DND-41 (cell line): ENCODE measurements around the gene ARHGAP4.

Source experiments
- ATAC-seq: fragments of 200-7000 bp; cut with Tn5 transposase; 3 replicates; pipeline ENCODE4 v1.9.1; 2021; ENCODE audit warnings: low read depth; ENCODE audit not compliant: insufficient read depth
- DNase-seq: peaks from one replicate; pipeline ENCODE4 v3.0.0-alpha.2; 2020
- H2AFZ ChIP-seq: 2 replicates; pipeline ENCODE4 v1.6.0; 2012; ENCODE audit warnings: low read depth, low read length
- H3K27ac ChIP-seq: 2 replicates; pipeline ENCODE4 v1.5.1; 2012; ENCODE audit warnings: low read length, inconsistent platforms
- H3K27me3 ChIP-seq: fragments of 200-600 bp; sonication (generic); 2 replicates; pipeline ENCODE4 v1.6.0; 2012; ENCODE audit warnings: low read length, mild to moderate bottlenecking, inconsistent platforms; ENCODE audit not compliant: insufficient read depth, poor library complexity
- H3K36me3 ChIP-seq: 2 replicates; pipeline ENCODE4 v1.5.1; 2012; ENCODE audit warnings: low read length, inconsistent platforms; ENCODE audit not compliant: insufficient read depth
- H3K4me1 ChIP-seq: 2 replicates; pipeline ENCODE4 v1.5.1; 2012; ENCODE audit warnings: mild to moderate bottlenecking, low read length; ENCODE audit not compliant: insufficient read depth
- H3K4me2 ChIP-seq: 2 replicates; pipeline ENCODE4 v1.6.0; 2012; ENCODE audit warnings: mild to moderate bottlenecking, moderate library complexity, low read length, inconsistent platforms; ENCODE audit not compliant: insufficient read depth
- H3K4me3 ChIP-seq, 2 experiments: fragments of 200-600 bp in 1 of 2; shearing (Covaris generic) in 1 of 2; 2 replicates each; pipeline ENCODE4 v1.5.1; 2012 to 2016; ENCODE audit warnings: inconsistent platforms in 2 of 2, low read length in 2 of 2, mild to moderate bottlenecking in 2 of 2, low read depth in 1 of 2, moderate library complexity in 1 of 2
- H3K79me2 ChIP-seq: 2 replicates; pipeline ENCODE4 v1.6.0; 2012; ENCODE audit warnings: low read length, inconsistent platforms; ENCODE audit not compliant: insufficient read depth
- H3K9ac ChIP-seq: 2 replicates; pipeline ENCODE4 v1.6.0; 2012; ENCODE audit warnings: low read depth, mild to moderate bottlenecking, inconsistent platforms, low read length, moderate library complexity
- H3K9me3 ChIP-seq: 2 replicates; pipeline ENCODE4 v1.5.1; 2012; ENCODE audit warnings: low read length, moderate library complexity, mild to moderate bottlenecking, inconsistent platforms; ENCODE audit not compliant: insufficient read depth, severe bottlenecking
- H4K20me1 ChIP-seq: 2 replicates; pipeline ENCODE4 v1.6.0; 2012; ENCODE audit warnings: low read length; ENCODE audit not compliant: insufficient read depth
- EZH2 ChIP-seq: IDR thresholded peaks from 3 replicates; pipeline ENCODE4 v1.6.1; 2012; ENCODE audit warnings: borderline replicate concordance, low read depth, mild to moderate bottlenecking, moderate library complexity, low read length, inconsistent platforms; ENCODE audit not compliant: severe bottlenecking
- TF ChIP-seq, protein P1 (sequence below): IDR thresholded peaks from 2 replicates; pipeline ENCODE4 v1.5.1; 2012; ENCODE audit warnings: borderline replicate concordance, low read length, moderate library complexity, mild to moderate bottlenecking; ENCODE audit not compliant: poor library complexity, severe bottlenecking; ENCODE audit errors: extremely low read depth

Gene ARHGAP4

GRCh38 chrX:153885968-153886903 is 39.8 kb downstream of the ARHGAP4 start, which contains the start of gene L1CAM:
Gene L1CAM, minus strand, starts transcription at chrX:153886173. Its CDS starts 10,337 bp downstream, at chrX:153875836.
- H3K79me2 ChIP-seq, result no peaks in the 10 kb centered on the region
- ATAC-seq (no peak), DNase-seq (no peak)
- no peaks in the 10 kb centered on the region for H3K27me3 ChIP-seq
- no peak within 1 kb of the TSS for H3K4me3 ChIP-seq
- TF ChIP-seq, protein P1, sequence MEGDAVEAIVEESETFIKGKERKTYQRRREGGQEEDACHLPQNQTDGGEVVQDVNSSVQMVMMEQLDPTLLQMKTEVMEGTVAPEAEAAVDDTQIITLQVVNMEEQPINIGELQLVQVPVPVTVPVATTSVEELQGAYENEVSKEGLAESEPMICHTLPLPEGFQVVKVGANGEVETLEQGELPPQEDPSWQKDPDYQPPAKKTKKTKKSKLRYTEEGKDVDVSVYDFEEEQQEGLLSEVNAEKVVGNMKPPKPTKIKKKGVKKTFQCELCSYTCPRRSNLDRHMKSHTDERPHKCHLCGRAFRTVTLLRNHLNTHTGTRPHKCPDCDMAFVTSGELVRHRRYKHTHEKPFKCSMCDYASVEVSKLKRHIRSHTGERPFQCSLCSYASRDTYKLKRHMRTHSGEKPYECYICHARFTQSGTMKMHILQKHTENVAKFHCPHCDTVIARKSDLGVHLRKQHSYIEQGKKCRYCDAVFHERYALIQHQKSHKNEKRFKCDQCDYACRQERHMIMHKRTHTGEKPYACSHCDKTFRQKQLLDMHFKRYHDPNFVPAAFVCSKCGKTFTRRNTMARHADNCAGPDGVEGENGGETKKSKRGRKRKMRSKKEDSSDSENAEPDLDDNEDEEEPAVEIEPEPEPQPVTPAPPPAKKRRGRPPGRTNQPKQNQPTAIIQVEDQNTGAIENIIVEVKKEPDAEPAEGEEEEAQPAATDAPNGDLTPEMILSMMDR, result no peak
- TF ChIP-seq EZH2, result no peak
- H3K9me3 ChIP-seq, result no peaks in the 10 kb centered on the region
- H4K20me1 ChIP-seq, result no peaks in the 10 kb centered on the region
- H3K4me1 ChIP-seq, result no peaks in the 10 kb centered on the region
- H3K27ac ChIP-seq, result no peak within 1 kb of the TSS
- H3K4me2 ChIP-seq, result no peak within 1 kb of the TSS
- H2AFZ ChIP-seq, result no peak within 1 kb of the TSS
- H3K9ac ChIP-seq, result no peak within 1 kb of the TSS
- no peaks in the 10 kb centered on the region for H3K36me3 ChIP-seq

GRCh38 chrX:153885208-153885787 is 40.8 kb downstream of the ARHGAP4 start:
- Histone ChIP-seq H3K4me1 (no peaks in the 10 kb centered on the region), H3K79me2 (no peaks in the 10 kb centered on the region), H3K27ac (no peak overlapping the region), H3K36me3 (no peaks in the 10 kb centered on the region), H3K9me3 (no peaks in the 10 kb centered on the region), H2AFZ (no peak overlapping the region), H3K9ac (no peak overlapping the region), H3K4me2 (no peak overlapping the region), H3K4me3 (no peak overlapping the region), H4K20me1 (no peaks in the 10 kb centered on the region), H3K27me3 (no peaks in the 10 kb centered on the region)
- DNase-seq (no peak), ATAC-seq (no peak)
- TF ChIP-seq, protein P1, result no peak
- no peak for TF ChIP-seq EZH2

DNA sequence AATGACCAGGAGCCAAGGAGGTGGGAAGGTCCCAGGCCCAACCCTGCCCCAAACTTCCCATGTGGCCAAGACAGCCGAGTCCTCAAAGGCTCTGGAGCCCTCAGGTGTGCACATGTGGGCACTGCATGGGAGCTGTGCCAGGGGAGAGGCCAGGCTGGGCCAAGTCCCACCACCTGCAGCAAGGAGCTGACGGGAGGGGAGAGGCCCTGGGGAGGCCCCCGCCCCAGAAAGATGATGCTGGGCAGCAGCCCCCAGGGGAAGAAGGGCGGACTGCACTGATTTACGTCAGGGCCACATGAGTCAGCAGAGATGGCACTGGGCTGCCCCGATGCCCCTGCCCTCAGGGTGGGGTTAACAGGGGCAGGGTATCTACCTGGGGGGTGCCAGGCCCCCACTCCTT is 41.5 kb downstream of the ARHGAP4 start:
- Histone ChIP-seq H3K4me1 (no peaks in the 10 kb centered on the region), H4K20me1 (no peaks in the 10 kb centered on the region), H3K4me3 (no peak overlapping the region), H3K27me3 (no peaks in the 10 kb centered on the region), H3K36me3 (no peaks in the 10 kb centered on the region), H3K9ac (no peak overlapping the region), H3K27ac (no peak overlapping the region), H3K79me2 (no peaks in the 10 kb centered on the region), H3K4me2 (no peak overlapping the region), H2AFZ (no peak overlapping the region), H3K9me3 (no peaks in the 10 kb centered on the region)
- TF ChIP-seq, protein P1, result peak; percentile 40
- no peak for TF ChIP-seq EZH2
- peak; percentile 50; the same call in 1 of the 3 replicates for ATAC-seq
- DNase-seq, result no peak
